ENCODE measurements around the gene JMJD7. TPM values are rescaled to one million over a fixed set of nuclear protein-coding genes. Genes with fewer than 3 reads are reported as not detected.

The JMJD7 gene
- total RNA-seq, 4 donors from 2014 or later, result 9.1 to 61.1 (median 13.1) TPM

- Histone ChIP-seq H3K9me3 (no peaks in the 10 kb centered on the region), H3K4me1 (no peaks in the 10 kb centered on the region), H3K27ac (no peak overlapping the region), H3K36me3 (peaks cover 0 to 43% (median 0%) of the 10 kb centered on the region in 3 donors), H3K4me3 (no peak overlapping the region), H3K27me3 (no peaks in the 10 kb centered on the region)
- DNase-seq, result no peak
- TF ChIP-seq CTCF (IDR thresholded peaks at IDR 0.05), result no peak
- no peak for TF ChIP-seq POLR2A (IDR thresholded peaks at IDR 0.05)
Observed at GRCh38 chr15:41841131-41841530, 13.2 kb downstream of the JMJD7 start.

- no peak for DNase-seq
Observed at GRCh38 chr15:41842229-41842628, 14.3 kb downstream of the JMJD7 start.

DNA sequence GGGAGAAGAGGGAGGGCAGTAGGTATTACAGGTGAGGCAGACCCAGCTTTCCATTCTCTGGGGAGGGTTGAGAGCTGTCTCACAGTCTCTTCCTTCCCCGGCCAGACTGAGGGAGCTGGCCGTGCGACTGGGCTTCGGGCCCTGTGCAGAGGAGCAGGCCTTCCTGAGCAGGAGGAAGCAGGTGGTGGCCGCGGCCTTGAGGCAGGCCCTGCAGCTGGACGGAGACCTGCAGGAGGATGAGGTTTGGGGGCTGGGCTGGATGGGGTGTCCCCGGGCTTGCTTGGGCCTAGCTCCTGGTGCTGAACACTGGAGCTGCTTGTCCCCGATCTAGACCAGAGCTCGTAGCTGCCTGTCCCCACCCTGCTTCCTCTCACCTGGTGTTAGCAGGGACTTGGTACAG is 15.7 kb downstream of the JMJD7 start:
- Histone ChIP-seq H3K9me3 (no peaks in the 10 kb centered on the region), H3K4me3 (no peak overlapping the region), H3K27ac (no peak overlapping the region), H3K4me1 (no peaks in the 10 kb centered on the region), H3K27me3 (no peaks in the 10 kb centered on the region), H3K36me3 (peaks cover 0 to 65% (median 0%) of the 10 kb centered on the region in 3 donors)
- no peak for TF ChIP-seq POLR2A (IDR thresholded peaks at IDR 0.05)
- no peak for TF ChIP-seq CTCF (IDR thresholded peaks at IDR 0.05)
- no peak for DNase-seq

More at GRCh38 chr15:41842229-41842628, 14.3 kb downstream of the JMJD7 start:
- peaks cover 0 to 54% (median 0%) of the 10 kb centered on the region in 3 donors for H3K36me3 ChIP-seq
- no peaks in the 10 kb centered on the region for H3K27me3 ChIP-seq
- H3K4me1 ChIP-seq, result no peaks in the 10 kb centered on the region
- no peak overlapping the region for H3K27ac ChIP-seq
- H3K4me3 ChIP-seq, result no peak overlapping the region
- H3K9me3 ChIP-seq, result no peaks in the 10 kb centered on the region
- TF ChIP-seq POLR2A (IDR thresholded peaks at IDR 0.05) (no peak), CTCF (IDR thresholded peaks at IDR 0.05) (no peak)

DNA sequence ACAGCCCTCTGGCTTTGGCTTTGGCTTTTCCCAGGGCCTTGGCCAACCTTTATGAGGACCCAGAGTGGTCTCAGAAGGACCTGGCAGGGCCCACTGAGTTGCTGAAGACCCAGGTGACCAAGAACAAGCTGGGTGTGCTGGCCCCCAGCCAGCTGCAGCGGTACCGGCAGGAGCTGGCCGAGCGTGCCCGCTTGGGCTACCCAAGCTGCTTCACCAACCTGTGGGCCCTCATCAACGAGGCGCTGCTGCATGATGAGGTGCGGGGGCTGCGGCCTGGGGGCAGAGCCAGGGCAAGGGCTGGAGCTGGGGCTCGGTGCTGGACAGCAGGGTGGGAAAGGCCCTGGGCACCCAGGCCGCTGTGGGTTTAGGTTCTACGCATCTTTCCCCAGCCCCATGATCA is 16.9 kb downstream of the JMJD7 start:
- Histone ChIP-seq H3K27me3 (no peaks in the 10 kb centered on the region), H3K4me3 (no peak overlapping the region), H3K9me3 (no peaks in the 10 kb centered on the region), H3K4me1 (no peaks in the 10 kb centered on the region), H3K36me3 (peaks cover 0 to 65% (median 0%) of the 10 kb centered on the region in 3 donors), H3K27ac (no peak overlapping the region)
- no peak for DNase-seq
- no peak for TF ChIP-seq CTCF (IDR thresholded peaks at IDR 0.05)
- TF ChIP-seq POLR2A (IDR thresholded peaks at IDR 0.05), result no peak

DNA sequence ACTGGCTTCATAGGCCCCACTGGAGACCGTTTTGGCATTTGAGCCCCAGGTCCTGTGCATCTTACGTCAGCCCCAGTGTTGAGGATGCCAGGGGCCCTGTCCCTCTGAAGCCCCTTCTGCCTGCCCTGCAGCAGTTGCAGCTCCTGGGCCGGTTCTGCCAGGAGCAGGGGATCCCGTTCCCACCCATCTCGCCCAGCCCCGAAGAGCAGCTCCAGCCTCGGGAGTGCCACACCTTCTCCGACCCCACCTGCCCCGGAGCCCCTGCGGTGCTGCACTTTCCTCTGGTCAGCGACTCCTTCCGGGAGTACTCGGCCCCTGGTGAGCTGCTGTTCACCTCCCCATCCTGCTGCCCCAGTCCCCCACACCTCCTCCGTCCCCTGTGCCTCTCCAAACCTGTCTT is 19.3 kb downstream of the JMJD7 start:
- no peaks in the 10 kb centered on the region for H3K4me1 ChIP-seq
- no peak overlapping the region for H3K27ac ChIP-seq
- TF ChIP-seq CTCF (IDR thresholded peaks at IDR 0.05) (no peak), POLR2A (IDR thresholded peaks at IDR 0.05) (no peak)
- H3K36me3 ChIP-seq, result peaks cover 0 to 48% (median 0%) of the 10 kb centered on the region in 3 donors
- H3K4me3 ChIP-seq, result no peak overlapping the region
- DNase-seq, result no peak
- no peaks in the 10 kb centered on the region for H3K27me3 ChIP-seq
- no peaks in the 10 kb centered on the region for H3K9me3 ChIP-seq

GRCh38 chr15:41847981-41848380 is 20.1 kb downstream of the JMJD7 start:
- no peaks in the 10 kb centered on the region for H3K9me3 ChIP-seq
- H3K36me3 ChIP-seq, result peaks cover 0 to 46% (median 0%) of the 10 kb centered on the region in 3 donors
- H3K4me1 ChIP-seq, result no peaks in the 10 kb centered on the region
- no peak overlapping the region for H3K27ac ChIP-seq
- H3K4me3 ChIP-seq, result no peak overlapping the region
- no peaks in the 10 kb centered on the region for H3K27me3 ChIP-seq
- no peak for DNase-seq
- no peak for TF ChIP-seq CTCF (IDR thresholded peaks at IDR 0.05)
- TF ChIP-seq POLR2A (IDR thresholded peaks at IDR 0.05), result no peak

Measured in Peyer's patch (tissue), 4 donors.